HG03159 (cell line): ENCODE data around the gene AGTR1.
A peak's percentile ranks its signal among the peaks of the same experiment; 100 is the strongest.
"Not testable (repeated sequence)": the region's sequence is repeated elsewhere in the genome, so short reads cannot be mapped to it uniquely, and the experiment has no call there.

Experiments used
- ATAC-seq: cut with Tn5 transposase; IDR thresholded peaks from one replicate; pipeline ENCODE4 v1.9.1; 2021; ENCODE audit warnings: mild to moderate bottlenecking, moderate library complexity; ENCODE audit not compliant: unreplicated experiment

AGTR1 gene

GRCh38 chr3:148717885-148718561, 20.3 kb downstream of the AGTR1 start:
- ATAC-seq = no peak

GRCh38 chr3:148718982-148719862, 21.5 kb downstream of the AGTR1 start:
- no peak for ATAC-seq

- ATAC-seq = no peak
These were observed 23.2 kb downstream of the AGTR1 start for GRCh38 chr3:148720873-148721272.

- no peak for ATAC-seq
These were observed 25.9 kb downstream of the AGTR1 start for GRCh38 chr3:148723631-148724030.

- peak; percentile 76 for ATAC-seq
These were observed 29.5 kb downstream of the AGTR1 start for GRCh38 chr3:148727231-148727630.

GRCh38 chr3:148728753-148729152, 31.1 kb downstream of the AGTR1 start:
- no peak for ATAC-seq

- ATAC-seq = no peak
These were observed 31.9 kb downstream of the AGTR1 start for GRCh38 chr3:148729476-148730055.

GRCh38 chr3:148730676-148731075, 33.0 kb downstream of the AGTR1 start:
- ATAC-seq = no peak

GRCh38 chr3:148735597-148735996, 37.9 kb downstream of the AGTR1 start:
- ATAC-seq = no peak

- no peak for ATAC-seq
These were observed 38.4 kb downstream of the AGTR1 start for GRCh38 chr3:148736086-148736485.

GRCh38 chr3:148737104-148737530, 39.4 kb downstream of the AGTR1 start:
- no peak for ATAC-seq

GRCh38 chr3:148739720-148740119, 42.0 kb downstream of the AGTR1 start:
- no peak for ATAC-seq

- ATAC-seq = no peak
These were observed 42.6 kb downstream of the AGTR1 start for GRCh38 chr3:148740291-148740690.

- ATAC-seq = no peak
These were observed 43.5 kb downstream of the AGTR1 start for GRCh38 chr3:148741219-148741618.

GRCh38 chr3:148742118-148742517, 44.4 kb downstream of the AGTR1 start:
- no peak for ATAC-seq

GRCh38 chr3:148746053-148746452, 48.4 kb downstream of the AGTR1 start:
- ATAC-seq = no peak

GRCh38 chr3:148748283-148748682, 50.6 kb downstream of the AGTR1 start:
- no peak for ATAC-seq

- ATAC-seq = no peak
These were observed 52.6 kb downstream of the AGTR1 start for GRCh38 chr3:148750296-148750695.

- ATAC-seq = no peak
These were observed 53.8 kb downstream of the AGTR1 start for GRCh38 chr3:148751461-148751860.

GRCh38 chr3:148753385-148753784, 55.7 kb downstream of the AGTR1 start:
- not testable (repeated sequence) for ATAC-seq

- no peak for ATAC-seq
These were observed 57.9 kb downstream of the AGTR1 start for GRCh38 chr3:148755570-148755969.

GRCh38 chr3:148756311-148756710, 58.6 kb downstream of the AGTR1 start:
- ATAC-seq = no peak
